SK-N-DZ (cell line): ENCODE results near the gene CLEC10A.
"Not testable (repeated sequence)": the region's sequence is repeated elsewhere in the genome, so short reads cannot be mapped to it uniquely, and the experiment has no call there.

Source experiments
- DNase-seq: peaks from one replicate; pipeline ENCODE4 v3.0.0-alpha.2; 2015; ENCODE audit warnings: low spot score

CLEC10A gene

DNA sequence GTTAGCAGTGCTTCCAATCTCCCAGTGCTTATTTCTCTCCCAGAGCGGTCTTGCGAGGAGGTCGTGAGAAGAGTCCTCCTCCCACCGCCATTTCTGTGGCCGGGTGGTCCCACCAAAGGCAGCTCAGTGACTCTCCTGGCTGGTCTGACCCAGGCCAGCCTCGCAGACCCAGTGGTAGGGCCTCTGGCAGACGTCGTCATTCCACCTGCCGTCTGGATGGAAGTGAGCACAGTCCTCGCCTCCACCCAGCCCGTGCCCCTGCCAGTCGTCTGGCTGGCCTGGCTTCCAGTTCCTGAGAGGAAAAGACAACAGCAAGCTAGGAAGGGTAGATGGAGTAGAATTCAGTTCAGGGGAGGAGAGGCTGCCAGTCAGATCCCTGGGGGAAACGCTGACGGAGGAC is 5.1 kb downstream of the CLEC10A start:
- no peak for DNase-seq

DNA sequence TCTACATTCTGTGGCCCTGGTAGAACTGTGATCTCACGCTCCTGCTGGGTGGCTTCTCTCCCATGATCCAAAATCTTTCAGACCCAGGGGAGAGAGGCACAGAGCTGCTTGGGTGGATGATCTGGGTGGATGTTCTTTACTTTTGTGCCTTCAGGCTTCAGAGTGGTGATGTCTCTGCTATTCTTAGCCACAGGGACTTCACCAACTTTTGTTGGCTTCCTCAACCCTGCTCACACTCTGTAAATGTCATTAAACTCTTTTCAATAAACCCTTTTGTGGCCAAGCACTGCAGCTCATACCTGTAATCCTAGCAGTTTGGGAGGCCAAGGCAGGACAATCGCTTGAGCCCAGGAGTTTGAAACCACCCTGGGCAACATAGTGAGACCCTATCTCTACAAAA is 7.6 kb downstream of the CLEC10A start:
- DNase-seq: no peak

DNA sequence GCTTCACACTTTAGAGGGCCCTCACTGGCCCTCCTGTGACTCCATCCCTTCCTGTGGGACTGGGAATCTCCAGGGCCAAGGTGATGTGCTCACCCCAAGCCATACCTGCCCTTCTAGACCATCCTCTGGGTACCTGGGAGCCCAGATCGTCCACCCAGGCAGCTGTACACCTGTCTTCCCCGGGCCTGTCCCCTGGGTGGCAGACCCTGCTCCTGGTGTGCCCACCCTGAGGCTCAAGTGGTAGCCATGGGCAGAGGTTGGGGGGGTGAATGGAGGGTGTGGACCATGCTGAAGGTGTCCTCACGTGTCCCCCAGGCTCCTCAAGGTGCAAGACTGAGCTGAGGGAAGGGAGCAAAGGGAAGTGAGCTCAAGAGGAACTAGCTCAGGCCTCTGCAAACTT is 9.3 kb downstream of the CLEC10A start:
- no peak for DNase-seq

DNA sequence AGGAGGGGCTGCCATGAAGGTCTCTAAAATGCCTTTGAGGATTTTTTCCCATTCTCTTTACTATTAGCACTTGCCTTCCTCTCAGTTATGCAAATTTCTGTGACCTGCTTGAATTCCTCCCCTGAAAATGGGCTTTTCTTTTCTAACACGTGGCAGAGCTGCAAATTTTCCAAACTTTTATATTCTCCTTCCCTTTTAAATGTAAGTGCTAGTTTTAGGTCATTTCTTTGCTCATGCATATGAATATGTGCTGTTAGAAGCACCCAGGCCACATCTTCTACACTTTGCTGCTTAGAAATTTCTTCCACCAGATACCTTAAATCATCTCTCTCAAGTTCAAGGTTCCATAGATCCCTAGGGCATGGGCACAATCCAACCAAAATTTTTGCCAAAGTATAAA is 11.8 kb downstream of the CLEC10A start:
- no peak for DNase-seq

DNA sequence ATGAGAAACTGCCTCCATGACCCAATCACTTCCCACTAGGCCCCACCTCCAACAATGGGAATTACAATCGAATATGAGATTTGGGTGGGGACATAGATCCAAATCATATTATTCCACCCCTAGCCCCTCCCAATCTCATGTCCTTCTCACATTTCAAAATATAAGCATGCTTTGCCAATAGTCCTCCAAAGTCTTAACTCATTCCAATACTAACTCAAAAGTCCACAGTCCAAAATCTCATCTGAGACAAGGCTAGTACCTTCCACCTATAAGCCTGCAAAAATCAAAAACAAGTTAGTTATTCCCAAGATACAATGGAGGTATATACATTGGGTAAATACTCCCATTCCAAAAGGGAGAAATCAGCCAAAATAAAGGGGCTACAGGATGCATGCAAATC is 12.9 kb downstream of the CLEC10A start:
- no peak for DNase-seq

DNA sequence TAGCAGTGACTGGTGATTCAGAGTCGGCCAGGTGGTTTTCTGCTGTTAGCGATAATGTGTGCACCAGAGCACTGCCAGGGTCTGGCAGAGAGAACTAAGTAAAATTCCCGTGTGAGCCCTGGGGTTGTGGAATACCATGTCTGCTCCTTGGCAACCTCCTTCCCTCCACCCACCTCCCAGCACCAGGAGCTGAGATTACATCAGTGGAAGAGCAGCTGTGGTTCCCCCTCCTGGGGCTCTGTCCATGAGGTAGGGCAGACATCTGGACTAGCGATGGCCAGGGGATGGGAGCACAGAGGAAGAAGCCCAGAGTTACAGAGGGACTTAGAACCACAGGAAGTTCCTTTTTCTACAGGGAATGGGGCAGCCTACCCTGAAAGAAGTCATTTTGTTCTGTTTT is 15.8 kb downstream of the CLEC10A start:
- DNase-seq: no peak

DNA sequence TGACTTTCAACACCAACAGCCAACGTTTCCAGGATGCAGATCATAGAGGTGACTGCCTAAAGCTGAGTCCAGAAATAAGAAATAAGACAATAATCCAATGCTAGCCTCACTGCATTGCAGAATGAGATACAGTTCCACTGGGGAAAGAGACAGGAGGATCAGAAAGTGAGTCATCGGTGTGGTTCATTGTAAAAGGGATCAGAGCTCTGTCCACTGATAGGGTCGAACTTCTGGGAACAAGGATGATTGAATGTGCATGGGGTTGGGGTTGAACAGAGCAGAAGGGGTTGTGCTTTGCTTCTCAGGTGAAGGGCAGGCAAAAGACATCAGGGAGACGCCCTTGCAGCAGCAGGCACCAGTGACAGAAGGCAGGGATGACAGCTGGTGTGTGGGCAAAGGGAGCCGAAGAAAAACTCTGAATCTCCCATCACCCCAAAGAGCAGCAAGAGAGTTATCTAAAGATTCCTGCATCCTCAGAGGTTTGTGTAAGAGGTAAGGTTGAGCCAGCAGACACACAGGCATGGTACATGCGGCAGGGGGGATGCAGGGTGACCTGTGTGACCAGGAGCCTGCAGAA is 16.4 kb downstream of the CLEC10A start:
- DNase-seq: no peak

DNA sequence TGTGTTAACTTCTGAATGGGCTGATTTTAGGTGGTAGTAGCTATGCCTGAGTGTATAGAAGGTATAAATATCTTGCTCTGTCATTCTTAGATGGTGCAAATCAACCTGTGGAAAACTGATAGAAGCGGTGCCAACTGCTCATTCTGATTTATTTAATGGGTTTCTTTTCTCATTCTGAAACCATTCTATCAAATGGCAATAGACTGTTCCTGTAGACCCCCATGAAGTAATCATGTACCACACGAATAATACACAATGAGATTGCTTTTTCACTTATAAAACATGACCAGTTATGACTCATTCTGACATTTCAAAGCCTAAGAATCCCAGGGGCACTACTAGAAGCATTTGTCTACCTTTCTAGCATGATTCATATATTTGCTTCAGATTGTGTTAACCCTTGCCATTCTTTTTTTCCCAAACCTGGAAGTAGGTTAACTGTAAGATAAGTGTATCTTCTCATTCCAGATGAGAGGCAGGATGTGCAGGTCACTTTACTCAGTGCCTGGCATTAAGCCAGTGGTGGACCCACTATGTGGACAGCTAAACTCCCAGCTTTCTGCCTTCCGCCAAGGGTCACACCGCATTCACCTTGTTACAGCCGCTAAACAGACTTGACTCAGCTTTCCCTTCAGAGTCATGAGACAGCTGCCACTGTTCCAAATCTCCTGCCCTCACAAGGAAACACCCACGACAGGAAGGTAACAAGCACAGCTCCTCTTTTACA is 19.7 kb downstream of the CLEC10A start:
- no peak for DNase-seq

DNA sequence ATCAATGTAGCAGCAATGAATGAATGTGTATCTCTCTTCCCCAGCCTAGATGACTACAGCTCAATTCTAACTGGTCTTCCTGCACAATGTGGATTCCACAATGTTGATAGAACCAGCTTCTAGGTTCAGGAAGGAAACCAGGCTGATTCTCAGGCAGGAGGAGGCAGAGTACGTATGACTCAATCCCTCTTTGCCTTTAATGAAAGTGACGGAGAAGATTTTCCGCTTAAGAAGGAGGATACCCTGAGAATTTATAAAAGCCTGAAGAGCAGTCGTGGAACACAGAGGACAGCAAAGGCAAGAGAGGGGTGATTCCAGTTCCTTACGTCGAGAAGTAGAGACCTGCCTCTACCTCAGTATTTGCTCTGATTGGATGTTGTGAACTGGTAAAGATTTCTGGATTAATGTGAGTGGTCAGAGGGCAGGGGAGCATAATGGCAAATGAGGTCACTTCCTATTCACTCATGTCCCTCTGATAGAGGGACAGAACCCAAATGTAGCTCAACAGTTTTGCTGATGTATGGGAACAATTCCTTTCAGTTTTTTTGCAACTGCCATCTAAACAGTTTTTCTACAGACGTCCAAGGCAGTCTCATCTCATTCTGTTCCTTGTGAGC is 21.1 kb downstream of the CLEC10A start:
- DNase-seq: no peak

DNA sequence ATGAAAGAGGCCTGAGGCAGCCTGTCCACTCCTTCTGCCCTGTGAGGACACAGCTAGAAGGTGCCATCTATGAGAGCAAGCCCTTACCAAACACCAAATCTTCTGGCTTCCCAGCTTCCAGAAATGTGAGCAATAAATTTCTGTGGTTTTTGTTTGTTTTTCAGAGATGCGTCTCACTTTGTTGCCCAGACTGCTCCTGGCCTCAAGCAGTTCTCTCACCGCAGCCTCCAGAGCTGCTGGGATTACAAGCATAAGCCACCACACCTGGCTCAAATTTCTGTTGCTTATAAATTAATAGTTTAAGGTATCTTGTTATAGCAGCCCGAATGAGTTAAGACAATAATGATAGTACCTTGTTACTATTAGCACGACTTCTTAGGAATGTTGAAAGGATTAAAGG is 23.7 kb downstream of the CLEC10A start:
- DNase-seq: no peak

DNA sequence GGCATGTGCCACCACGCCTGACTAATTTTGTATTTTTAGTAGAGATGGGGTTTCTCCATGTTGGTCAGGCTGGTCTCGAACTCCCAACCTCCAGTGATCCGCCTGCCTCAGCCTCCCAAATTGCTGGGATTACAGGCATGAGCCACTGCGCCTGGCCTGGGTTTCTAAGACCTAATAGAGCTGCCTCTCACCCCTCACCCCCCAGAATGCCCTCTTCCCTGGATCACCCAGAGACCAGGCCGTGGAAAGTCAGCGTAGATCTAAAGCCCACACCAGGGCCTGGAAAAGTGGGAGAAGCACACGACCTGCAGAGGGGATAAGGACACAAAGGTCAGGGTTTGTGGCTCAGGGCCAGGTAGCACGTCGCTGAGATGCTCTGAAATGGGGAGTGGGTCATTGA is 29.5 kb downstream of the CLEC10A start:
- DNase-seq: not testable (repeated sequence)

DNA sequence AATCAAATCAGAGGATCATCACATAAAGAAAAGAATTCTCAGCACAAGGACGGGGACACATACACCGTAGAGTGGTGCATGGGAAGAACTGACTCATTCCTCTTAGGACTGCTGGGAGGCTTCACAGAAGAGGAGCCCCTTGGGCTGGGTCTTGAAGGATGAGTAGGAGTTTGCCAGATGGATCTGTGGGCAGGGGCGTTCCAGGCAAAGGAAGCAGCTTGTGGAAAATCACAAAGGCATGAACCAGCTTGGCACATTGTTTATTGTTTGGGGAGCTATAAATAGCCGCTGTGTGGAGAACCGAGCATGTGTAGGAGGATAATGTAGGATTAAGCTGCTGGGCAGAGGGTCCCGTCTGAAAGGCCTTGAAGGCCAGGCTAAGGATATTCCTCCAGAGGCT is 31.1 kb downstream of the CLEC10A start:
- DNase-seq: no peak

DNA sequence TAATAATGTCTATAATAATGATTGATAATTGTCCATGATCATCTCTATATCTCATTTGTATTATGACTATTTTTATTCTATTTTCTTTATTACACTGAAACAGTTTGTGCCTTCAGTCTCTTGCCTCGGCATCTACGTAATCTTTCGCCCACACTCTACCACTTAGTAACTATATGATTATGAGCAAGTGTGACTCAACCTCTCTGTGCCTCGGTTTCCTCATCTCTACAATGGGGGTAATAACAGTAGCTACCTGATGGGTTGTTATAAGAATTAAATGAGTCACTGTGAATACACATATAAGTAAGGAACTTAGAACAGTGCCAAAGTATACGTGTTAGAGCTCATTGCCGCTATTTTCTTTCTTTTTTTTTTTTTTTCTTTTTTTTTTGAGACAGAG is 32.5 kb downstream of the CLEC10A start:
- DNase-seq: no peak

DNA sequence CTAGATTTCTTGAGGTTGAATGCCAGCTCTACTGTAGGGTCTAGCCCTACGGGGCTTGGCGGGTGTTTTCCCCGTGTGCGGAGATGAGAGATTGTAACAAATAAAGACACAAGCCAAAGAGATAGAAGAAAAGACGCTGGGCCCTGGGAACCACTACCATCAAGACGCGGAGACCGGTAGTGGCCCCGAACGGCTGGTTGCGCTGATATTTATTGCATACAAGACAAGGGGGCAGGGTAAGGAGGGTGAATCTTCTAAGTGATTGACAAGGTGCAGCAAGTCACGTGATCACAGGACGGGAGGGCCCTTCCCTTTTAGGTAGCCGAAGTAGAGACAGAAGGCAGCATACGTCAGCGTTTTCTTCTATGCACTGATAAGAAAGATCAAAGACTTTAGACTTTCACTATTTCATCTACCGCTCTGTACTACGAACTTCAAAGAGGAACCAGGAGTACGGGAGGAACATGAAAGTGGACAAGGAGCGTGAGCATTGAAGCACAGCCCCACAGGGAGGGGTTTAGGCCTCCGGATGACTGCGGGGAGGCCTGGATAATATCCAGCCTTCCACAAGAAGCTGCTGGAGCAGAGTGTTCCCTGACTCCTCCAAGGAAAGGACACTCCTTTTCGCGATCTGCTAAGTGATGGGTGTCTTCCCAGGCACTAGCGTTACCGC is 33.2 kb downstream of the CLEC10A start:
- DNase-seq: not testable (repeated sequence)

DNA sequence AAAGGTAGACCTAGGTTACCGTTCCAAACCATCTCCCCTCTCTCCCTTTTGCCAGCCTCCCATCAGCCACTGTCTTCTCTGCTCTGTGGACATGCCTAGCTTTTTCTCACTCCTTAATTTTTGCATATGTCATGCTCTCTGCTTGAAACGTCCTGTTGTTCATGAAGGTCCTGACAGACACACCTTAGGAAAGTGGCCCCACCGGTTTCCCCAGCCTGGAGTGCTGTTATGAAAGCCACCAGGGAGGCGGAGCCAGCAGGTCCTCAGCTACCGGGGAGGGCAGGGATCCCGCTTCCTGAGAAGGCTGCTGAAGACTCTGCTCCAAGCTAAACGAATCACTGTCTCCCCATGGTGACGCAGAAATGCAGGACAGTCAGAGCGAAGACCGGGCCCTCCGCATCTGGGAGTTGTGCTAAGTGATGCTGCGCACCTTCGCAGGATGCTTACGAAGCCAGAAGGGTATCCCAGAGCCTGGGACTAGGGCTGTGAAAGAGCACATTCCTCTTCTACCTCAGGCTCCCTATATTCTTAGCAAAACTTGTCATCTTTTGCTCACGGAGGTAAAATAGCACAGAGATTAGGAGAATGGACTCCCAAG is 33.8 kb downstream of the CLEC10A start:
- no peak for DNase-seq

DNA sequence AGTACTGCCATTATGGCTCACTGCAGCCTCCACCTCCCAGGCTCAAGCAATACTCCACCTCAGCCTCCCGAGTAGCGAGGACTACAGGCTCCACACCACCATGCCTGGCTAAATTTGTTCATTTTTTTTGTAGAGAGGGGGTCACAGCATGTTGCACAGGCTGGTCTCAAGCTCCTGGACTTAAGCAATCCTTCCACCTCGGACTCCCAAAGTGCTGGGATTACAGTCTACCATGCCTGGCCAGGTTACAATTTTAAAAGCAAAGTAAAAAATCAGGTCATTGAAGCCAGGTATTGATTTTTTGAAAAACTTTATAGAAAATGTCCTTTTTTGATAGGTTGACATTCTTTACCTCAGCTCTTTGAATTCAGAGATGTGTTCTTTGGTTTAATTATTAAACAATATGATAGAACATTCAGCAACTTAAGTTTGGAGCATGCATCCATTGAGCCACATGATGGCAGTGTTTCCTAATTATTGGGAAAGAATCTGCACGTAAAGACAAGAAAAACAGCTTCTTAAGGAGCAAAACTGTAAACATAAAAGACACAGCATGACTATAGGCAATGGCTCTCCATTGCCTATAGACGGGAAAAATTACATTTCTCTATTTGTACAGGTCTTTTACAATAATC is 34.4 kb downstream of the CLEC10A start:
- DNase-seq: peak; percentile 66

DNA sequence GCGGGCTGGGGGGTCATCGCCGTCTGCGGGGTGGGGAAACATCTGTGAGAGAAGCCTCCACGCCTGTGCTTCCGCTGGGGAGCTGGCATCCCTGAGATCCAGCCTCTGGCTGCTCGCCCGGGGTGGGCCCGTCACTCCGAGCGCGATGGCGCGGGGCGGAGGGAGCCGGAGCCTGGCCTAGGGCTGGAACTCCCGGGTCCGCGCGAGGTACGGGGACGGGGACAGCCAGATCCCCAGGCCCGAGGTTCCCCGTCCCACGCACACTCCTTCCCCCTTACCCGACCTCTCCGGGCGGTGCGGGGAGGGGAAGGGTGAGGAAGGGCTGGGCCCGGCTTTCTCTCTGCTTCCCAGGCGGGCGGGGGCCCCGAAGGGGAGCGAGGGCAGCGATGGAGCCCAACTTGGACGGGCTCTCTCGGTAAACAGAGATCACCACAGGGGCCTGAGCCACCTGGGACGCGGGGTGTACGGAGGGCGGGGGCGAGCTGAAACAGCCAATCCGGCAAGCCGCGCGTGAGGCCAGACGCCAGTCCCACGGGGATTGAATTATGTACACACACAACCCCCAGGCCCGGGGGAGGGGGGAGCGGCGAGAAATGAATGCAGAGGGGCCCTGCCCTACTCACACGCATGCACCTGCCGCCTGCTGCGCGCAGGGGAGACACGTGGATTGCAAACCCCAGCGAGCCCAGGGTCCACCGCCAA is 36.4 kb downstream of the CLEC10A start, which contains the start of gene SLC16A11:
Gene SLC16A11 (minus strand): TSS at position 596 of the 702 bp plus-strand sequence. CDS start 579 bp downstream, at position 17.
- DNase-seq: peak; percentile 65

DNA sequence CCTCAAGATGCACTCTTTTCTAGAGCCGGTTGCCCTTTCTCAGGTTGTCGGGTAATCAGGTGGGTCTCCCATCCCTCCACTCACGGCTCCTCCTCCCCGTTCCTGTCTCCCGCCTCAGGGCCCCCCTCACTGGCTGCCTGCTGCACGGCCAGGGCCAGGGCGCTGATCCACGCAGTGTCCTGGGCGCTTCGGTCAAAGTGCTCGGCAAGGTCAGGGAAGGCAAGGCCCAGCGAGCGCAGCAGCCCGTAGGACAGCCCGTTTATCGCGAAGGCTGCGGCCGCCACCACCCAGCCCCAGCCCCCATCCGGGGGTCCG is 36.9 kb downstream of the CLEC10A start:
- no peak for DNase-seq

DNA sequence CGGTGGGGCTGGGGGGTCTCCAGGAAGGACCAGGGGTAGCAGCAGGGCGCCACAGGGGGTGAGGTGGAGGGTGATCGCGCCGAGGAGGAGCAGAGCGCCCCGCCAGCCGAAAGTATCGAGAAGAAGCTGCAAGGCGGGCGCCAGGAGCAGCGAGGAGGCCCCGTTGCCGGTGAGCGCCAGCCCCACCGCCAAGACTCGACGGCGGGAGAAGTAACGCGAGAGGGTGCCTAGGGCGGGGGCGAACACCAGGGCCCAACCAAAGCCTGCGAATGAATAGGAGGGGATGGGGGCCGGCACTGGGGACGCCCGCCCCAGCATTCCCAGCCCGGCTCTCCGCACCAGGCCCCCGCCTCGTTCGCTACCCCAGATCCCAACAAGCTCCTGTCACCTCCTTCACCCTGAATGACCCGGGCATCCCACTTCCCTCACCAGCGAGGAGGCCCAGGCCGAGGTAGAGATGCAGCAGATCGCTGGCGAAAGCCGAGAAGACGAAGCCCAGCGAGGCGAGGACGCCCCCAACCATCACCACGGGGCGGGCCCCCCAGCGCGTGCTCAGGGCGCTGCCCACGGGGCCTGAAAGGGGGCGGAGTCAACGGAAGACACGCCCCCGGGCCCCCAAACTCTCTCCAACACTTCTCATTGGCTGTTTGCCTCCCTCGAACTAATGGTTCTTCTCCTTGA is 37.4 kb downstream of the CLEC10A start:
- DNase-seq: no peak
